SH-SY5Y (cell line): ENCODE data around the gene RESF1.

Experiments
- GATA2 ChIP-seq: IDR thresholded peaks from 2 replicates; pipeline ENCODE4 v1.6.1; 2011; ENCODE audit warnings: mild to moderate bottlenecking, low read depth, low read length
- GATA3 ChIP-seq: IDR thresholded peaks from 2 replicates; pipeline ENCODE4 v1.6.1; 2011; ENCODE audit warnings: low read depth, mild to moderate bottlenecking, low read length, moderate library complexity

DNA sequence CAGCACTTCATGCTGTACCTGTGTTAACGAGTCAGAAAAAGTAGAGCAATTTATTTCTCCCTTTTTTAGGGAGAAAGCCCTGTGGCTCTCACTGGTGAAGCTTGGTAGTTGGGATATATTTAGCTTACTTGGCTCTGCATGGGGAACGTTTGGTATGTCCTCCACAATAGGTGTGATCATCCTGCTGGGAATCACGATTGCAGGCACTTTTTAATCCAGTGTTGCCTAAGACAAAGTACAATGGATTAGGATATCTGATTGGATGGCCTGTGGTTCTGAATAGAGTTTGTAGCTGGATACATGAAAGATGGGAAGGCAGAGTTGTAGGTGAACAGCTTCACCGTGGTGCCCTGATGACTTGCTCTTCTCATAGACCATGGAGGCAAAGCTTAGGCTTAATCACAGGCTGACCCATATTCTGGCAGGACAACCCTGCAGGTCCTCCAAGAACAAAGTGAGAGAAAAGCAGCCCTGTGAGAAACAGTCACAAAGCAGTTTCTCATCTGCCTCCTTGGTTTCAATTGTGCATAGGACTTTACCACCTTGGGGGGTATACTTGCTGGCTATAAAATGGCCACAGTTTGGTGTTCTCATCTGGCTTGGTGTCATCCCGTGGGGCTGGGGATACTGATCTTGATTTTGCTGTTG lies 7.5 kb downstream of the RESF1 start:
- no peak for TF ChIP-seq GATA2
- no peak for TF ChIP-seq GATA3
